ENCODE results near the gene TAF7L. TPM values are rescaled to one million over a fixed set of nuclear protein-coding genes. Genes with fewer than 3 reads are reported as not detected.

Gene TAF7L
- total RNA-seq, 2 donors from 2014 or later = 54.6 TPM; not detected in 1

- Histone ChIP-seq H3K27ac (no peak overlapping the region), H3K9me3 (no peaks in the 10 kb centered on the region), H3K27me3 (replicated peaks; ENCODE audit: insufficient read depth) (no peaks in the 10 kb centered on the region), H3K4me1 (replicated peaks) (no peaks in the 10 kb centered on the region), H3K4me3 (no peak overlapping the region), H3K36me3 (no peaks in the 10 kb centered on the region)
- intact Hi-C loops (cut with DNase I) = no loop called here
- TF ChIP-seq POLR2A (IDR thresholded peaks at IDR 0.05) (no peak), CTCF (IDR thresholded peaks at IDR 0.05) (no peak), POLR2AphosphoS5 (IDR thresholded peaks at IDR 0.05) (no peak)
- no peak for DNase-seq (ENCODE audit: low spot score)
- WGBS = 84% methylated on average over 1 of the region's 1 CpG
Measured at GRCh38 chrX:101229170-101229569, 62.0 kb downstream of the TAF7L start.

- H3K4me3 ChIP-seq = no peak overlapping the region
- H3K27me3 ChIP-seq (replicated peaks; ENCODE audit: insufficient read depth) = no peaks in the 10 kb centered on the region
- intact Hi-C loops (cut with DNase I) = no loop called here
- H3K36me3 ChIP-seq = no peaks in the 10 kb centered on the region
- 79% methylated on average over 1 of the region's 1 CpG for WGBS
- DNase-seq (ENCODE audit: low spot score) = no peak
- TF ChIP-seq CTCF (IDR thresholded peaks at IDR 0.05) = no peak
- H3K4me1 ChIP-seq (replicated peaks) = no peaks in the 10 kb centered on the region
- no peak overlapping the region for H3K27ac ChIP-seq
- H3K9me3 ChIP-seq = no peaks in the 10 kb centered on the region
Measured at GRCh38 chrX:101223226-101223625, 67.9 kb downstream of the TAF7L start.

- Histone ChIP-seq H3K4me3 (no peak overlapping the region), H3K27me3 (replicated peaks; ENCODE audit: insufficient read depth) (no peaks in the 10 kb centered on the region), H3K36me3 (no peaks in the 10 kb centered on the region), H3K4me1 (replicated peaks) (no peaks in the 10 kb centered on the region), H3K27ac (no peak overlapping the region), H3K9me3 (no peaks in the 10 kb centered on the region)
- TF ChIP-seq CTCF (IDR thresholded peaks at IDR 0.05) (no peak), POLR2AphosphoS5 (IDR thresholded peaks at IDR 0.05) (no peak), POLR2A (IDR thresholded peaks at IDR 0.05) (no peak)
- WGBS = 42% methylated on average over 4 of the region's 4 CpGs
- DNase-seq (ENCODE audit: low spot score) = no peak
- intact Hi-C loops (cut with DNase I) = no loop called here
Measured at GRCh38 chrX:101220662-101221260, 70.4 kb downstream of the TAF7L start.

- intact Hi-C loops (cut with DNase I) = no loop called here
- TF ChIP-seq POLR2A (IDR thresholded peaks at IDR 0.05) (no peak), CTCF (IDR thresholded peaks at IDR 0.05) (no peak), POLR2AphosphoS5 (IDR thresholded peaks at IDR 0.05) (no peak)
Measured at GRCh38 chrX:101219864-101220346, 71.2 kb downstream of the TAF7L start.

GRCh38 chrX:101219116-101219863, 71.8 kb downstream of the TAF7L start, which contains the start of gene DRP2:
Gene DRP2 (plus strand): TSS chrX:101219786. CDS start chrX:101231648, 11,862 bp downstream.
- H3K4me1 ChIP-seq (replicated peaks) = no peaks in the 10 kb centered on the region
- DNase-seq (ENCODE audit: low spot score) = no peak
- WGBS = 70% methylated on average over 6 of the region's 7 CpGs
- H3K9me3 ChIP-seq = no peaks in the 10 kb centered on the region
- intact Hi-C loops (cut with DNase I) = no loop called here
- no peaks in the 10 kb centered on the region for H3K36me3 ChIP-seq
- TF ChIP-seq POLR2A (IDR thresholded peaks at IDR 0.05) = no peak
- TF ChIP-seq POLR2AphosphoS5 (IDR thresholded peaks at IDR 0.05) = no peak
- no peak for TF ChIP-seq CTCF (IDR thresholded peaks at IDR 0.05)
- no peak within 1 kb of the TSS for H3K4me3 ChIP-seq
- H3K27me3 ChIP-seq (replicated peaks; ENCODE audit: insufficient read depth) = no peaks in the 10 kb centered on the region
- no peak within 1 kb of the TSS for H3K27ac ChIP-seq

More at GRCh38 chrX:101219864-101220346, 71.2 kb downstream of the TAF7L start:
- WGBS = 44% methylated on average over 12 of the region's 12 CpGs
- H3K4me3 ChIP-seq = no peak overlapping the region
- no peaks in the 10 kb centered on the region for H3K36me3 ChIP-seq
- H3K9me3 ChIP-seq = no peaks in the 10 kb centered on the region
- H3K4me1 ChIP-seq (replicated peaks) = no peaks in the 10 kb centered on the region
- DNase-seq (ENCODE audit: low spot score) = no peak
- no peak overlapping the region for H3K27ac ChIP-seq
- H3K27me3 ChIP-seq (replicated peaks; ENCODE audit: insufficient read depth) = no peaks in the 10 kb centered on the region
